Kidney (tissue), 14 donors: ENCODE data around the gene POLR1D. TPM values are rescaled to one million over a fixed set of nuclear protein-coding genes. Genes with fewer than 3 reads are reported as not detected.

Source experiments
- DNase-seq, 5 donors: peaks; one replicate each; pipeline ENCODE4 v3.0.0-alpha.2; 2013 to 2020
- FAIRE-seq: peaks from 2 replicates; lab custom pipeline; 2012; peaks lifted over from hg19 to GRCh38; lab: Jason Lieb, UNC
- H3K27ac ChIP-seq, 2 donors: one replicate each; pipeline ENCODE4 v1.7.0; 2013; ENCODE audit warnings: low read depth in 2 of 2, low read length in 2 of 2, inconsistent platforms in 1 of 2
- H3K27me3 ChIP-seq: one replicate; pipeline ENCODE4 v1.7.1; 2013; ENCODE audit warnings: low read length, inconsistent platforms; ENCODE audit not compliant: control insufficient read depth, insufficient read depth
- H3K36me3 ChIP-seq, 3 donors: one replicate each; pipeline versions ENCODE4 v1.7.0 to v1.7.1; 2013; ENCODE audit warnings: low read length in 3 of 3, control low read depth in 1 of 3, inconsistent platforms in 1 of 3; ENCODE audit not compliant: insufficient read depth in 3 of 3, control insufficient read depth in 2 of 3
- H3K4me1 ChIP-seq, 3 donors: one replicate each; pipeline versions ENCODE4 v1.7.0 to v1.7.1; 2013; ENCODE audit warnings: low read length in 3 of 3, inconsistent platforms in 1 of 3, low read depth in 1 of 3; ENCODE audit not compliant: control insufficient read depth in 2 of 3, insufficient read depth in 2 of 3
- H3K4me3 ChIP-seq, 3 donors: one replicate each; pipeline versions ENCODE4 v1.7.0 to v1.8.1; 2013; ENCODE audit warnings: low read length in 3 of 3, control low read depth in 1 of 3, inconsistent platforms in 1 of 3
- H3K9ac ChIP-seq, 3 donors: one replicate each; pipeline versions ENCODE4 v1.7.0 to v1.7.1; 2013; ENCODE audit warnings: low read length in 3 of 3, control low read depth in 1 of 3, inconsistent platforms in 1 of 3
- H3K9me3 ChIP-seq, 3 donors: one replicate each; pipeline versions ENCODE4 v1.7.0 to v1.7.1; 2013; ENCODE audit warnings: low read length in 3 of 3, control low read depth in 1 of 3, inconsistent platforms in 1 of 3; ENCODE audit not compliant: control insufficient read depth in 2 of 3, insufficient read depth in 1 of 3
- CTCF ChIP-seq: IDR thresholded peaks from 3 replicates; pipeline ENCODE4 v1.5.1; 2012; ENCODE audit warnings: mild to moderate bottlenecking, moderate library complexity, borderline replicate concordance; ENCODE audit not compliant: insufficient read depth; ENCODE audit errors: extremely low read depth
- intact Hi-C: fragments of 100-400 bp; cut with DNase I; formaldehyde crosslinking; loops from one replicate; pipeline ENCODE4 v1.11.1; 2022
- polyA plus RNA-seq: library from polyadenylated mRNA; stranded (reverse); fragments of 350-450 nt; fragmentation: Illumina TruSeq; extraction: RNeasy Lipid Tissue Mini Kit (QIAGEN cat#74804); gene quantifications from one replicate; pipeline ENCODE4 v1.2.3, GENCODE V29; 2014; ENCODE audit warnings: low read depth, low replicate concordance; ENCODE audit not compliant: insufficient read depth
- total RNA-seq: library from RNA; stranded (reverse); fragmentation: NEBNext Ultra II Directional; extraction: Animal tissue kit (Norgen Biotek cat#: 25700); gene quantifications from one replicate; pipeline ENCODE4 v1.2.1, GENCODE V29; 2021
- donor health status: control.
- donor health status: control.
- donor health status: control.
- donor health status: control.
- donor health status: control.
- donor health status: DM: yes; HTN: yes; CAD: no.
- donor health status: Normal renal cell carcinoma (clear cell type).

Gene POLR1D
- total and polyA plus RNA-seq, 2 donors from 2014 or later, result 72.8 to 124 TPM

GRCh38 chr13:27601803-27602202 lies 19.9 kb upstream of the POLR1D start:
- Histone ChIP-seq H3K4me3 (no peak overlapping the region), H3K36me3 (no peaks in the 10 kb centered on the region), H3K27me3 (no peaks in the 10 kb centered on the region), H3K4me1 (peaks cover 0 to 16% (median 0%) of the 10 kb centered on the region in 3 donors), H3K9me3 (no peaks in the 10 kb centered on the region), H3K27ac (no peak overlapping the region), H3K9ac (no peak overlapping the region)
- no peak for TF ChIP-seq CTCF
- intact Hi-C loops, result no loop called here
- no peak for DNase-seq
- no peak for FAIRE-seq

GRCh38 chr13:27605099-27605498 lies 16.6 kb upstream of the POLR1D start:
- Histone ChIP-seq H3K4me1 (peaks cover 0 to 21% (median 3%) of the 10 kb centered on the region in 3 donors), H3K9ac (no peak overlapping the region), H3K36me3 (no peaks in the 10 kb centered on the region), H3K27me3 (no peaks in the 10 kb centered on the region), H3K27ac (no peak overlapping the region), H3K9me3 (no peaks in the 10 kb centered on the region), H3K4me3 (no peak overlapping the region)
- no peak for DNase-seq
- no peak for FAIRE-seq
- no peak for TF ChIP-seq CTCF
- intact Hi-C loops, result no loop called here

GRCh38 chr13:27605610-27606200 lies 16.0 kb upstream of the POLR1D start:
- Histone ChIP-seq H3K27me3 (no peaks in the 10 kb centered on the region), H3K4me1 (peaks cover 0 to 19% (median 3%) of the 10 kb centered on the region in 3 donors), H3K27ac (no peak overlapping the region), H3K36me3 (no peaks in the 10 kb centered on the region), H3K9me3 (no peaks in the 10 kb centered on the region), H3K9ac (no peak overlapping the region), H3K4me3 (no peak overlapping the region)
- FAIRE-seq (no peak), DNase-seq (no peak)
- intact Hi-C loops, result no loop called here
- TF ChIP-seq CTCF, result no peak

- intact Hi-C loops, result no loop called here
- H3K9me3 ChIP-seq, result no peaks in the 10 kb centered on the region
- no peak overlapping the region for H3K9ac ChIP-seq
- H3K27me3 ChIP-seq, result no peaks in the 10 kb centered on the region
- peak overlapping the region in 1 of 3 donors; percentile 8 for H3K4me3 ChIP-seq
- FAIRE-seq, result no peak
- H3K27ac ChIP-seq, result no peak overlapping the region
- peaks cover 0 to 19% (median 3%) of the 10 kb centered on the region in 3 donors for H3K4me1 ChIP-seq
- TF ChIP-seq CTCF, result no peak
- no peaks in the 10 kb centered on the region for H3K36me3 ChIP-seq
- DNase-seq, result no peak
Measured at GRCh38 chr13:27607125-27607524, 14.6 kb upstream of the POLR1D start.
